Cerebellar nuclear complex (tissue), 1 donor: ENCODE measurements around the gene KASH5.

Experiments used
- DNase-seq, 2 experiments: peaks; one replicate each; lab custom pipeline; 2025; lab: John Stamatoyannopoulos, UW

The KASH5 gene

GRCh38 chr19:49395581-49396407 lies 7.7 kb downstream of the KASH5 start:
- peak in 1 of 2 experiments; percentile 45 for DNase-seq

DNA sequence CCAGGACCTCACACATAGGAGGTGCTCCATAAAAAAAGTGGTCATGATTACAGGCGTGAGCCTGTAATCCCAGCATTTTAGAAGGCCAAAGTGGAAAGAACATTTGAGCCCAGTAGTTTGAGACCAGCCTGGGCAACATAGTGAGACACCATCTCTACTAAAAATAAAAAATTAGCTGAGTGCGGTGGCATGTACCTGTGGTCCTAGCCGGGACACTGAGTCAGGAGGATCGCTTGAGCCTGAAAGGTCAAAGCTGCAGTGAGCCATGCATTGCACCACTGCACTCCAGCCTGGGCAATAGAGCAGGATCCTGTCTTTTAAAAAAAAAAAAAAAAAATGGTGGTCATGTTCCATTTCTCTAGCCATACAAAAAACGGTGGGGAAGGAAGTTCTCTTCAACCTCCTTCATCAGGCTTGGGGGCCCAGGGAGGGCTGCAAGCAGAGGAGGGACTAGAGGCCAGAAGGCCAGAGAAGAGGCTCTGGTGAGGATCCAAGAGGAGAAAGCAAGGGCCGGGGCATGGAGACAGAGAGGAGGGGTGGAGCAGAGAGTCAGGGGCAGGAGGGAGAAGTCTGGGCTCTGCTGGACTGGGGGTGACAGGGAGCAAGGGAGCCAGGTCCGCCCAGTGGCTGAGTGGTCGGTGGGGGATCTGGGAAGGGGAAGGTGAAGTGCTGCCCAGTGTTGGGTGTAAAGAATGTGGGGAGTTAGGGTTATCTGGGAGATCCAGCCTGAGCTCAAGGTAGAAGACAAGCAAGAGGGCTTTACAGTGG lies 8.9 kb downstream of the KASH5 start:
- no peak for DNase-seq

- no peak for DNase-seq
These were observed 10.1 kb downstream of the KASH5 start for GRCh38 chr19:49398001-49398615.

DNA sequence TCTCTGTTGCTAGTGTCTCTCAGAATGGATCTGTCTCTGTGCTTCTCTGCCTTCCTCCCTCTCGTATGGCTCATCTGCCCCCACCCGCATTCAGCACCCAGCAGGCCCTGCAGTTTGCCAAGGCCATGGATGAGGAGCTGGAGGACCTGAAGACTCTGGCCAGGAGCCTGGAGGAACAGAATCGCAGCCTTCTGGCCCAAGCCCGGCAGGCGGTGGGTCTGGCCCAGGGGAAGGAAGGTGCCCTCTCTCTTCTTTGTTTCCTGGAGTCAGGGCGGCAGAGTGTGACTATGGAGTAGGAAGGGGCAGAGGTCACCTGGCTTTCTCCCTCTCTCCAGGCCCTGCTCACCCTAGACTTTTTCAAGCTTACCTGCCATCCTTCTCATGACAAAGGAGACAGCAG lies 10.9 kb downstream of the KASH5 start:
- no peak for DNase-seq

DNA sequence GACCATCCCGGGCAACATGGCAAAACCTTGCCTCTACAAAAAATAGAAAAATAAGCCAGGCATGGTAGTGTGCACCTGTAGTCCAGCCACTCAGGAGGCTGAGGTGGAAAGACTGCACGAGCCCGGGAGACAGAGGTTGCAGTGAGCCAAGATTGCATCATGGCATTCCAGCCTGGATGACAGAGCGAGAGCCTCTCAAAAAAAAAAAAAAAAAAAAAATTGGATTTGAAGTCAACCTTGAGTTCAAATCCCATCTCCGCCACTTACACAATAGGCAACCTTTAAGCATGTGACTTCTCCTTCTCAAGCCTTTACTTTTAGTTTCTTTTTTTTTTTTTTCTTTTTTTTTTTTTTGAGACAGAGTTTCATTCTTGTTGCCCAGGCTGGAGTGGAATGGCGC lies 12.0 kb downstream of the KASH5 start:
- DNase-seq, result no peak

DNA sequence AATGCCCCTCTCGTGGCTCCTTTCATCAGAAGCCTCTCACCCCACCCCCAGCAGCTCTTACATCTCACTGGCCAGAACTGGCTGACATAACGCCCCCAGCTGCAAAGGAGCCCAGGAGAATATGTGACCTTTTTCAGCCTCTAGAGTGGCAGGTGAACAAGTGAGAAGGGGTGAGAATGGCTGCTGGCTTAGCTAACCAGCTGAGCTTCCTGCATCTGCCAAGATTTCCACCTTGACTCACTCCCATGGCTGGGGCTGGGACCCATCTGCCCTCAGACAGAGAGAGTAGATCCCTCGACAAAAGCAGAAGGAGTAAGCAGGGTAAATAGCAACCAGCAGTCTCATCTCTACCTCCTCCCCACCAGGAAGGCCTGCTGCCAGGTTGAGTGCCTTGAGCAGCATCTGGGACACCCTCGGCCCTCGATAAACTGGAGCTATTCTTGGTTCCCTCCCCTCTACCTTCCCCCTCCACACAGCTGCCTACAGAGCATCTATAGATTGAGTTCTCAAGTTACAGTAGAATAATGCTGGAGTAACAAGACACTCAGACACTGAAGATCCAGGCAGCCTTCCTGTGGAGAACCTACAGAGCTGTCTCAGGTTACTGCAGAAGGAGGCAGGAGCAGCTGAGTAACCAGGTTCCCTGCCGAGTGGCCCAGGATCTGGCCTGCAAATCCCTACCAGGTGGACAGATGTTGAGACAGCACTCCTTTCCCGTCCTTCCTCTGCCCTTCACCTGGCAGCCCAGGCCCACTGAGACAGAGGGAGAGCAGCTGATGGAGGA lies 15.5 kb downstream of the KASH5 start:
- DNase-seq, result no peak

- no peak for DNase-seq
These were observed 19.0 kb downstream of the KASH5 start for GRCh38 chr19:49407079-49407478.

- no peak for DNase-seq
These were observed 19.5 kb downstream of the KASH5 start for GRCh38 chr19:49407482-49408015.

GRCh38 chr19:49408816-49409440 lies 20.9 kb downstream of the KASH5 start:
- no peak for DNase-seq

GRCh38 chr19:49409441-49410029 lies 21.5 kb downstream of the KASH5 start:
- no peak for DNase-seq

DNA sequence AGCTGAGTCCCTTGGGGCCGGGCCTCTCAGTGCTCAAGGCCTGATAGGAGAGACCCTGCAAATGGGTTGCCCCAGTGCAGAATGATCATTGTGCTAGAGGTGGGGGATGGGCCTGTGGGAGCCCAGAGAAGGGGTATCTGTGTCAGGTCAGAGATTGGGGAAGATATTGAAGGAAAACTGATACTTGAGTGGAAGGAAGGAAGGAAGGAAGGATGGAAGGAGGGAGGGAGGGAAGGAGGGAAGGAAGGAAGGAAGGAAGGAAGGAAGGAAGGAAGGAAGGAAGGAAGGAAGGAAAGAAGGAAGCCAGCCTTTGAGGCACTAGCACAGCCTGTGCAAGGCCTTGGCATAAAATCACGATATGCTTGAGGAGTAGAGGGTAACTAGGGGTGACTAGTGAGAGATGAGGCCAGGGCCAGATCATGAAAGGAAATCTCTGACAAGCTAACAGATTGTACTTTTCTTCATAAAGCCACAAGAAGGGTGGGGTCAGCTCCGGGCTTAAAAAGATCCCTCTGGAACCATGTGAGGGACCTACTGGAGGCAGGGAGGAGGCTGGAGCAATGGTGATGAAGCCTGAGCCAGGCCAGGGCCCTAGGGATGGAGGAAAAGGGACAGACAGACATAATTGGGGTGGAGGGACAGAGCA lies 23.8 kb downstream of the KASH5 start:
- no peak for DNase-seq

- no peak for DNase-seq
These were observed 25.3 kb downstream of the KASH5 start for GRCh38 chr19:49413348-49413747.

- no peak for DNase-seq
These were observed 26.2 kb downstream of the KASH5 start for GRCh38 chr19:49414256-49414655.

GRCh38 chr19:49415102-49415809 lies 27.2 kb downstream of the KASH5 start:
- DNase-seq, result no peak

GRCh38 chr19:49415810-49416200 lies 27.8 kb downstream of the KASH5 start:
- DNase-seq, result no peak

DNA sequence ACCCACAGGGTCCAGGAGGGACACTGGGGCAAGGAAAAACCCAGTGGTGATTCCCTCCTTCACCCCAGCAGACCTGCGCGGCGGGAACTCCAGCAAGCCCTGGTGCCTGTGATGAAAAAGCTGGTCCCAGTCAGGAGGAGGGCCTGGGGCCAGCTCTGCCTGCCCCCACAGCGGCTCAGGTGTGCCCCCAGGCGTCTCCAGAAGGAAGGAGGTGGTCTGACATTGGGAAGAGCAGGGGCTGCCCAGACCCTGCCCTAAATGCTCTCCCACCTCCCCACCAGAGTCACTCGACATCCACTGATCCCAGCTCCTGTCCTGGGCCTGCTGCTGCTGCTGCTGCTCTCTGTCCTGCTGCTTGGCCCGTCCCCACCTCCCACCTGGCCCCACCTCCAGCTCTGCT lies 29.0 kb downstream of the KASH5 start:
- DNase-seq, result no peak

DNA sequence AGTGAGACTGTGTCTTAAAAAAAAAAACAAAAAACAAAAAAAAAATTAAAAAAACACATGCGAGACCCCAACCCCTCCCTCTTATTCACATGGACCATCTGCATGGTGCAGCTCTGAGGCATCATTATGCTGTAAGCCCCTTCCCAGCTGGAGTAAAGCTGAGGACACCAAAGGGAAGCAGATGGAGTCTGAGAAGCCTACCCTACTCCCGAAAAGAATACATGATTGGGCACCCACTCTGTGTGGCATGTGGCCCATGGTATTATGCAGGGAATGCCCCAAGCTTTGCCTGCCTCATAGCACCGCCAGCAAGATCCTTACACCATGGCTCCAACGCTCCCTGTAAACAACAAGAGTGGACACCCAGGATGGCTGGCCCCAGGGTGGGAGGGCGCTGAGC lies 30.5 kb downstream of the KASH5 start:
- DNase-seq, result no peak

- no peak for DNase-seq
These were observed 31.1 kb downstream of the KASH5 start for GRCh38 chr19:49419173-49419572.

DNA sequence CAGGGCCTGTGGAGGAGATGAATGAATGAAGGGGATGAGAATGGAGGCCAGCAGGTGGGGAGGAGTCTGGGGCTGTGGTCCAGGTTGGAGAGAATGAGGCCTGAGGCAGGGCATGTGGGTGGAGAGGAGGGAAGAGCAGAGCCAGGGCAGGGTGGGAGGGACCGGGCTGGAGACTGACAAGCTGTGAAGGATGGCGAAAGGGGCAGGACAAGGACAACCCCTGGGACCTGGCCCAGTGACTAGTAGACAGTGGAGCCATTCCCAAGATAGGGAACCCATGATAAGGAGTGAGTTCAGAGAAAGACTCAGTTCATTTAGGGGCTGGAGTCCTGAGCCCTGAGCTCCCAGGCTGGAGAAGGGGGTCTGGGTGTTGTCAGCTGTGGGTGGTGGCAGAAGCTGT lies 32.2 kb downstream of the KASH5 start:
- DNase-seq, result no peak
